GM12875 (cell line): ENCODE data around the gene CD300LG.

Source experiments
- H3K4me3 ChIP-seq: one replicate; pipeline ENCODE4 v1.5.1; 2011; ENCODE audit warnings: low read depth, low read length, control low read depth
- TF ChIP-seq, protein P1 (sequence below): IDR thresholded peaks from 2 replicates; pipeline ENCODE4 v1.5.1; 2011; ENCODE audit warnings: low read depth, mild to moderate bottlenecking, control low read depth, inconsistent platforms, low read length, moderate library complexity, borderline replicate concordance; ENCODE audit not compliant: insufficient read depth

The CD300LG gene

DNA sequence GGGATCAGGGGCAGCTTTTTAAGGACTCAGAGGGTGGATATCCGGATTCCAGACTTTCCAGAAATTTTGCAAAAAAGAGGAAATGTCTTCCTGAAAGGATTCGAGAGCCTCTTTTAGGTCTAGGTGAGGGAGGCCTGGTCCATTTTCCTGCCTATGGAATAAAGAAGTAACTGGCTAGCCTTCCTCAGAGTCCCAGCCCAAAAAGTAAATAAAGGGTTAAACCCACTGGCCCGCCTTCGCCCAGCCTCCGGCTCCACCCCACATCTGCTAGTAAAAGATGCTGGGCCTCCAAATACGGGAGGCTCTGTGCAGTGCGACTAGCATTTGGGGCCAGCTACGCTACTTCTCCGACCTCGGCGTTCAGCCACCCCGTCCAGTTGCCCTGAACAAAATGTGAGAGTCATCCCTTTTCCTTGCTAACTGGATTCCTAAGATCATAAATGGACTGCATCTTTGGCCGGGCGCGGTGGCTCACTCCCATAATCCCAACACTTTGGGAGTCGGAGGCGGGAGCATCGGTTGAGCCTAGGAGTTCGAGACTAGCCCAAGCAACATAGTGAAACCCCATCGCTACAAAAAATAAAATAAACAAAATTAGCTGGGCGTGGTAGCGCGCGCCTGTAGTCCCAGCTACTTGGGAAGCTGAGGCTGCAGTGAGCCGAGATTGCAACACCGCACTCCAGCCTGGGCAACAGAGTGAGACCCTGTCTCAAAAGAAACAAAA, 61.2 kb downstream of the CD300LG start:
- TF ChIP-seq, protein P1, sequence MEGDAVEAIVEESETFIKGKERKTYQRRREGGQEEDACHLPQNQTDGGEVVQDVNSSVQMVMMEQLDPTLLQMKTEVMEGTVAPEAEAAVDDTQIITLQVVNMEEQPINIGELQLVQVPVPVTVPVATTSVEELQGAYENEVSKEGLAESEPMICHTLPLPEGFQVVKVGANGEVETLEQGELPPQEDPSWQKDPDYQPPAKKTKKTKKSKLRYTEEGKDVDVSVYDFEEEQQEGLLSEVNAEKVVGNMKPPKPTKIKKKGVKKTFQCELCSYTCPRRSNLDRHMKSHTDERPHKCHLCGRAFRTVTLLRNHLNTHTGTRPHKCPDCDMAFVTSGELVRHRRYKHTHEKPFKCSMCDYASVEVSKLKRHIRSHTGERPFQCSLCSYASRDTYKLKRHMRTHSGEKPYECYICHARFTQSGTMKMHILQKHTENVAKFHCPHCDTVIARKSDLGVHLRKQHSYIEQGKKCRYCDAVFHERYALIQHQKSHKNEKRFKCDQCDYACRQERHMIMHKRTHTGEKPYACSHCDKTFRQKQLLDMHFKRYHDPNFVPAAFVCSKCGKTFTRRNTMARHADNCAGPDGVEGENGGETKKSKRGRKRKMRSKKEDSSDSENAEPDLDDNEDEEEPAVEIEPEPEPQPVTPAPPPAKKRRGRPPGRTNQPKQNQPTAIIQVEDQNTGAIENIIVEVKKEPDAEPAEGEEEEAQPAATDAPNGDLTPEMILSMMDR = no peak
- no peak overlapping the region for H3K4me3 ChIP-seq

DNA sequence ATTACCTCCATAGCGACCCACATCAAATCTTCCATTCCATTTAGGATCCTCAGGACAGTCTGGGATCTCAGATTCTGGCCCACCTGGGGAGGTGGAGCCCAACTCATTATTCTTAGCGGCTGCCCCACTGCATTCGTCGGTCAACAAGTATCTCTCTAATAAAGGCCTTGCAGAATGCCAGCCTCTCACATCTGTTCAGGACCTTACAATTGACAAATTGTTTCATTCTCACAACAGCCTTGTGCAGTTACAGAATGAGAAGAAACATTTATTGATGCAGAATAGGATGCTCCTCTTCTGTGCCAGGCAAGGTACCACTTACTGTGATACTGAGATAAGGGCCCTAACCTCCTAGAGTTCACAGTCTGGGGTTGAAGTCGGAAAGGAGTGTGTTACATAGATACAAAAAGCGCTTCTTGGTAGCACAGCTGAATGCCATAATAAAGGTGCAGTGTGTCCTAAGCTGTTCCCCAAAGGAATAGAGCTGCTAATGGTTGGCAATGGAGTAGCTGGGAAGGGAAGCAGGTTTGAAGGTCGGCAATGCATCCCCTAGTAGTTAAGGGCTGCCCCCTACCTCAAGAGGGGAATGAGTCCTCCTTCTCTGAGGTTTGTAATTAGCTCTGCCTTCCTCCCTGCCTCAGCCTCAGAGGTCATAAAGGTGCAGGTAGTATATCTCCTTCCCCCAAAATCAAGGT, 62.7 kb downstream of the CD300LG start:
- TF ChIP-seq, protein P1 = no peak
- H3K4me3 ChIP-seq = no peak overlapping the region

DNA sequence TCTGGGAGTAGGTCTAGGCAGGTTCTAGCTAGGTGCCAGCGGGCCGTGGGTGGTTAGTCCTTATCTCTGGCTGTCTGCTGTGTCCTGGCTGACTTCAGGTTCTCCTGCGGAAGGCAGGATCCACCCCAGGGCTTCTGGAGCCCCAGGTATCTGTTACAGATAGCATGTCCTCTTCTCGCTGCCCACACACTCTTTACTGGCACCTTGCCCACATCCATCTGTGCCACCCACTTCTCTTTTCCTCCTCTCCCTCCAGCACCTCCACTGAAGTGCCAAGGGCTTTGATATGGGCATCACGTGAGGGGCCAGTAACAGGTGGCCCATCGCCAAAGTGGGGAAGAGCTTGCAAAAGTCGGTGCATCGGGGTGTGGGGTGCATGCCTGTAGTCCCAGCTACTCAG, 64.9 kb downstream of the CD300LG start:
- H3K4me3 ChIP-seq = no peak overlapping the region
- TF ChIP-seq, protein P1 = no peak

DNA sequence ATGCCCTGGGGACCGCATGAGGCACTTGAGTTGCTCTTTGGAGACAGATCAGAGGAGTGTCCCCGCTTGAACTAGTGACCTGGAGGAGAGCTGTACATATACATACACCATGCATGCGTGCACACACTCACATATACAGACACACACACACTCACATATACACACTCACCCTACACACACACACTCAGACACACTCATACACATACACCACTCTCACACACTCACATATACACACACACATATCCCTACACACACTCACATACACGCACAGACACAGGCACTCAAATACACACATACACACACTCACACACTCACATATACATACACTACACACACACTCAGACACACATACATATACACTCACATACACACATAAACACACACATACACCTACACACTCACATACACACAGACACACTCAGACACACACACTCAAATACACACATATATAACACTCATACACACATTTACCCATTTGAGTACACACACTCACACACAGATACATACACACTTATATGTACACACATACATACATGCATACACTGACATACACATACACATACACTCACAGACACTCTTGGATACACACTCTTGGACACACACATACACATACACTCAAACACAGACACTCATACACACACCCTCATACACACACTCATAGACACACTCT, 65.8 kb downstream of the CD300LG start:
- TF ChIP-seq, protein P1 = no peak

More for the DNA sequence above, 65.8 kb downstream of the CD300LG start:
- no peak overlapping the region for H3K4me3 ChIP-seq
